Neural progenitor cell (in vitro differentiated cells): Measurements from ENCODE around the gene SSNA1. TPM values are rescaled to one million over a fixed set of nuclear protein-coding genes. Genes with fewer than 3 reads are reported as not detected.

Experiments used
- DNase-seq: peaks from one replicate; pipeline ENCODE4 v3.0.0-alpha.2; 2016; ENCODE audit warnings: low spot score
- H2AFZ ChIP-seq: fragments of 200-600 bp; sonication (generic); replicated peaks from 2 replicates; pipeline ENCODE4 v1.6.1; 2016; ENCODE audit warnings: antibody characterized with exemption
- H3F3A ChIP-seq: fragments of 200-600 bp; sonication (generic); 2 replicates; pipeline ENCODE4 v1.6.1; 2016; ENCODE audit warnings: antibody characterized with exemption, low read depth
- H3K27ac ChIP-seq: fragments of 200-600 bp; sonication (generic); 2 replicates; pipeline ENCODE4 v1.5.1; 2016; ENCODE audit warnings: mild to moderate bottlenecking
- H3K27me3 ChIP-seq: fragments of 200-600 bp; sonication (generic); 2 replicates; pipeline ENCODE4 v1.6.1; 2016; ENCODE audit warnings: mild to moderate bottlenecking, moderate library complexity
- H3K36me3 ChIP-seq: fragments of 200-600 bp; sonication (generic); 2 replicates; pipeline ENCODE4 v1.5.1; 2016
- H3K4me1 ChIP-seq: fragments of 200-600 bp; sonication (generic); 2 replicates; pipeline ENCODE4 v1.6.1; 2016; ENCODE audit warnings: mixed run types
- H3K4me2 ChIP-seq: fragments of 200-600 bp; sonication (generic); 2 replicates; pipeline ENCODE4 v1.6.1; 2016
- H3K4me3 ChIP-seq: fragments of 200-600 bp; sonication (generic); 2 replicates; pipeline ENCODE4 v1.5.1; 2016
- H3K79me2 ChIP-seq: fragments of 200-600 bp; sonication (generic); 2 replicates; pipeline ENCODE4 v1.6.1; 2016; ENCODE audit warnings: low read depth
- H3K9ac ChIP-seq: fragments of 200-600 bp; sonication (generic); 2 replicates; pipeline ENCODE4 v1.6.1; 2016
- H3K9me3 ChIP-seq: fragments of 200-600 bp; sonication (generic); 2 replicates; pipeline ENCODE4 v1.5.1; 2016; ENCODE audit warnings: low read depth
- H4K20me1 ChIP-seq: fragments of 200-600 bp; sonication (generic); 2 replicates; pipeline ENCODE4 v1.6.1; 2016; ENCODE audit warnings: low read depth
- H3K27ac Mint-ChIP-seq: 3 replicates; pipeline ENCODE4 v1.8.0; 2021; ENCODE audit warnings: mixed read lengths
- H3K27me3 Mint-ChIP-seq: 2 replicates; pipeline ENCODE4 v1.8.0; 2022; ENCODE audit warnings: low read depth, mild to moderate bottlenecking, inconsistent platforms, moderate library complexity, mixed read lengths; ENCODE audit not compliant: insufficient read depth
- H3K36me3 Mint-ChIP-seq: 3 replicates; pipeline ENCODE4 v1.8.0; 2021; ENCODE audit warnings: mixed read lengths
- H3K4me1 Mint-ChIP-seq: 3 replicates; pipeline ENCODE4 v1.8.0; 2021; ENCODE audit warnings: mixed read lengths
- H3K4me3 Mint-ChIP-seq: 3 replicates; pipeline ENCODE4 v1.8.0; 2021; ENCODE audit warnings: mild to moderate bottlenecking, moderate library complexity, mixed read lengths
- H3K9me3 Mint-ChIP-seq: 3 replicates; pipeline ENCODE4 v1.8.0; 2020; ENCODE audit warnings: mixed read lengths
- EZH2 ChIP-seq: fragments of 200-600 bp; sonication (generic); IDR thresholded peaks from 2 replicates; pipeline ENCODE4 v1.6.1; 2017; ENCODE audit warnings: antibody characterized with exemption, mild to moderate bottlenecking, moderate library complexity
- EZH2phosphoT487 ChIP-seq: fragments of 200-600 bp; sonication (generic); IDR thresholded peaks from 2 replicates; pipeline ENCODE4 v1.6.1; 2017; ENCODE audit warnings: antibody characterized with exemption
- total RNA-seq: library from RNA; depleted of rRNA; stranded (reverse); fragments of >200 nt; gene quantifications from 2 replicates; pipeline ENCODE4 v1.2.3, GENCODE V29; 2015; ENCODE audit warnings: low replicate concordance
- TF ChIP-seq, protein P1 (sequence below): fragments of 200-600 bp; sonication (generic); IDR thresholded peaks from 2 replicates; pipeline ENCODE4 v1.5.1; 2017; ENCODE audit warnings: antibody characterized with exemption, mild to moderate bottlenecking

SSNA1 gene
- total RNA-seq, 1 donor from 2014 or later: 27.9 TPM

DNA sequence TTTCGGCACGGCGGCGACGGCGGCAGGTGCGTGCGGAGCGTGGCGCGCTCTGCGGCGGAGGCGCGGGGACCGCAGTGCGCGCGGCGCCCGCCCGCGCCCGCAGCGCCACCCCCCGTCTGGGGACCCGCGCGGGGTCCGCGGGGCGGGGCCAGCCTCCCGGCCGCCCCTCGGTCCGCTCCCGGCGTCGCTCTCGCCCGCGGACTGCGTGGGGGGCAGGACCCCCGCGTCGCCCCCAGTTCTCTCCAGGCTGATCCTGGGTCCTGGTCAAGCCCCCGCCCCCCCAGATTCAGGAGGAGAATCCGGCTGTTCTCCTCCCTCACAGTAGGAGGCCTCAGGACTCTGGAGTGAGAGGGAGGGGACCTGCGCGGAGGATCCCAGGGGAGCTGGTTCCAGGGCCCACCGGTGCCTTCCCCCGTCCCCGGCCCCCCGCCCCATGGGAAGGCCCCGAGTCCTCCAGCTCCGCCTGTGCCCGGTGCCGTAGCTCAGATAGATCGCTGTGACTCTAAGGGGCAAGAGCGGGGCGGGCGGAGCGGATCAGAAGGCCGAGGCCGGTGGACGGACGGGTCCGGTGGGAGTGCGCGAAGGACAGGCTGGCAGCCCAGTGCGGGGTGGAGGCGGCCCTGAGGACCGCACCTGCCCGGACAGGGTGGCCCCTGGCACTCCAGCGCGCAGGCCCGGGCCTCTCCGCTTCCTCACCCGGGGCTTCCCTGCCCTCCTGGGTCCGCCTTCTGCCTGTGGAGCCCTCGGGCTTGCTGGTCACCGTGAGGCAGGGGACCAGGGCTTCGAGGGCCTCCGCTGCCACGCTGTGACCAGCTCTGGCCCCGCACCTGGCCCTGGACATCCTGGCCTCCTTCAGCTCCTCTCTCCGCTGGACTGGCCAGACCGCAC lies 34.0 kb downstream of the SSNA1 start, which contains the start of gene RNF208:
Gene RNF208 (minus strand): TSS at position 51 of the 888 bp plus-strand sequence. CDS start 1,028 bp downstream, outside the sequence.
- no peak within 1 kb of the TSS for H2AFZ ChIP-seq

DNA sequence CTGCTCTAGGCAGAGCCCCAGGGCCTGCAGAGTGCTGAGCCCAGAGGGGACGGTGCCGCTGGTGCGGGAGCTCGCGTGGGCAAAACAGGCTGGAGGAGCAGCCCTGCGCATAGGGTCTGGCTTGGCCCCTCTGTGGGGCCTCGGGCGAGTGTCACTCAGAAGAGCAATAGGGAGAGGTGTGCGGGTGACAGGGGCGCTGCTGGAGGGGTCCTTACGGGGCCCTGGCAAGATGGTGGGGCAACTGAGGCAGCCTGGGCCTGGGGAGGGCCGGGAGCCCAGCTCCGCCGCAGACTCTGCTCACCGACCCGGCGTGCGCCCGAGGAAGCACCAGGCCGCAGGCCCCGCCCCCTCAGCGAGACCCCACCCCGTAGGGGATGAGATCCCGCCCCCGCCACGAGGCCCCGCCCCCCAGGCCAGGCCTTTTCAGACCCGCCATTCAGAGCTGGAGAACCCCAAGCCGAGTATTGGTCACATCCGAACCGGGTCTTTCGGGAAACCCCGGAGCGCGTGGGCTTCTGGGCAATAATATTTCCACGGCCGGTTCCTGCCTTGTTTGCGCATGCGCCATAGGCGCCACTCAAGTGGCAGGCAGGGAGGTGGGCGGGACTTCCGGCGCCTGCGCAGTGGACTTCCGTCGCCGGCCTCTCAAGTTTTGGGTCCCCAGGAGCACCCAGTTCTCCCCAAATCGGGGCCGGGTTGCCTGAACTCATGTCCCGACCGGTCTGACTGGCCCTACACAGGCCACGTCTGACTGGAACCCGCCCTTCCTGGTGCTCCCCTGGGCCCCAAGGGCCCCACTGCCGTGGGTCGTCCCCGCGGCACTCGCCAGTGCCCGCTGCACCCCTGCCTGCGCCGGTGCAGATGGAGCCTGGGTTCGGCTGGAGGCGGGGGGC lies 34.8 kb downstream of the SSNA1 start:
- H2AFZ ChIP-seq: peak overlapping the region; percentile 29
- H3K4me2 ChIP-seq: peak overlapping the region; percentile 81
- Mint-ChIP-seq H3K4me3 (peak overlapping the region; percentile 87), H3K27ac (no peak overlapping the region), H3K4me1 (peaks cover 3% of the 10 kb centered on the region), H3K27me3 (peaks cover 6% of the 10 kb centered on the region), H3K36me3 (no peaks in the 10 kb centered on the region), H3K9me3 (no peaks in the 10 kb centered on the region)
- no peaks in the 10 kb centered on the region for H3K9me3 ChIP-seq
- peaks cover 12% of the 10 kb centered on the region for H3F3A ChIP-seq
- H3K36me3 ChIP-seq: no peaks in the 10 kb centered on the region
- H3K27ac ChIP-seq: no peak overlapping the region
- H3K9ac ChIP-seq: peak overlapping the region; percentile 66
- TF ChIP-seq EZH2phosphoT487: peak; percentile 3
- TF ChIP-seq, protein P1, sequence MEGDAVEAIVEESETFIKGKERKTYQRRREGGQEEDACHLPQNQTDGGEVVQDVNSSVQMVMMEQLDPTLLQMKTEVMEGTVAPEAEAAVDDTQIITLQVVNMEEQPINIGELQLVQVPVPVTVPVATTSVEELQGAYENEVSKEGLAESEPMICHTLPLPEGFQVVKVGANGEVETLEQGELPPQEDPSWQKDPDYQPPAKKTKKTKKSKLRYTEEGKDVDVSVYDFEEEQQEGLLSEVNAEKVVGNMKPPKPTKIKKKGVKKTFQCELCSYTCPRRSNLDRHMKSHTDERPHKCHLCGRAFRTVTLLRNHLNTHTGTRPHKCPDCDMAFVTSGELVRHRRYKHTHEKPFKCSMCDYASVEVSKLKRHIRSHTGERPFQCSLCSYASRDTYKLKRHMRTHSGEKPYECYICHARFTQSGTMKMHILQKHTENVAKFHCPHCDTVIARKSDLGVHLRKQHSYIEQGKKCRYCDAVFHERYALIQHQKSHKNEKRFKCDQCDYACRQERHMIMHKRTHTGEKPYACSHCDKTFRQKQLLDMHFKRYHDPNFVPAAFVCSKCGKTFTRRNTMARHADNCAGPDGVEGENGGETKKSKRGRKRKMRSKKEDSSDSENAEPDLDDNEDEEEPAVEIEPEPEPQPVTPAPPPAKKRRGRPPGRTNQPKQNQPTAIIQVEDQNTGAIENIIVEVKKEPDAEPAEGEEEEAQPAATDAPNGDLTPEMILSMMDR: no peak
- TF ChIP-seq EZH2: peak; percentile 62
- no peaks in the 10 kb centered on the region for H3K79me2 ChIP-seq
- peak overlapping the region; percentile 65 for H3K4me3 ChIP-seq
- peaks cover 13% of the 10 kb centered on the region for H3K4me1 ChIP-seq
- H3K27me3 ChIP-seq: peaks cover 25% of the 10 kb centered on the region
- peak; percentile 98 for DNase-seq
- no peaks in the 10 kb centered on the region for H4K20me1 ChIP-seq

More for the DNA sequence above, 34.0 kb downstream of the SSNA1 start, which contains the start of gene RNF208:
- H3K4me1 ChIP-seq: peaks cover 13% of the 10 kb centered on the region
- Mint-ChIP-seq H3K4me1 (no peaks in the 10 kb centered on the region), H3K4me3 (peak within 1 kb of the TSS; percentile 87), H3K36me3 (no peaks in the 10 kb centered on the region), H3K9me3 (no peaks in the 10 kb centered on the region), H3K27ac (no peak within 1 kb of the TSS), H3K27me3 (peaks cover 3% of the 10 kb centered on the region)
- H3K27ac ChIP-seq: no peak within 1 kb of the TSS
- peak within 1 kb of the TSS; percentile 65 for H3K4me3 ChIP-seq
- no peaks in the 10 kb centered on the region for H3K36me3 ChIP-seq
- no peak within 1 kb of the TSS for H3K9ac ChIP-seq
- H3K79me2 ChIP-seq: no peaks in the 10 kb centered on the region
- peak within 1 kb of the TSS; percentile 92 for H3K4me2 ChIP-seq
- H3K9me3 ChIP-seq: no peaks in the 10 kb centered on the region
- DNase-seq: peak; percentile 61
- H4K20me1 ChIP-seq: peaks cover 6% of the 10 kb centered on the region
- peaks cover 25% of the 10 kb centered on the region for H3K27me3 ChIP-seq
- H3F3A ChIP-seq: peaks cover 12% of the 10 kb centered on the region
- TF ChIP-seq EZH2phosphoT487 (peak; percentile 38), EZH2 (peak; percentile 58)
- TF ChIP-seq, protein P1: no peak

DNA sequence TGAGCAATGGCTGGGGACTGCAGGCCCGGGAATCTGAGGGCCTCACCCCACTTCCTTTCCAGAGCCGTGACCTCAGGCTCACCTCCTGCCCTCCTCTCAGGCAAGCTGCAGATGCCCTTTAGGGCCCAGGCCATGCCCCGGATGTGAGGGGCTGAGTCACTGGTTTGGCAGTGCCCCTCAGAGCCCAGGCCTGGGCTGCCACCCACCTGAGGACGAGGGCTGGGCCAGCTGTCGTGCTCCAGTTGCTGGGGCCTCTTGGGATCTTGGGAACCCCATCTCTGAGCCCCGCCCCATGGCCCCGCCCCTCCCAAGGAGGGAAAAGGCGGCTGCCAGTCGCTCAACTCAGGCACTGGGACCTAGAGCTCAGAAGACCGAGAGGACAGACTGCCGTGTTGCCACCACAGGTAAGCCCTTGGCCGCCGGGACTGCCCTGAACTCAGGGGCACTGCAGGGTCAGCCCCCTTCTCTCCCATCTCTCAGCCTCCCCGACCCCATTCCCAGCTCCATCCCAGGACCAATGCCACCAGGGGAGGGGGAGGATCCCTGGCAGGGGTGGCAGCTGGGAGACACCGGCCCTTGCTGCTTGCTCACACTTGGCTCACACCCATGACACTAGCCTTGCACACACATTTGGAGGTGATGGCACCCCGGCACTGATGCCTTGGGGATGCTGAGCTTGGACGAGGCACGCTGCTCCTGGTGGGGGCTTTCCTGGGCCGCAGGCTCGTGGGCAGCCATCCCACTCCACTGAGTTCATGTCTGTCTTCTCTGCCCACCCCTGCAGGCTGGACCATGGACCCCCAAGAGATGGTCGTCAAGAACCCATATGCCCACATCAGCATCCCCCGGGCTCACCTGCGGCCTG lies 36.6 kb downstream of the SSNA1 start, which contains the start of gene CYSRT1:
Gene CYSRT1 (plus strand): TSS at position 345 of the 865 bp plus-strand sequence. CDS start 448 bp downstream, at position 793.
- Histone ChIP-seq H3K27ac (no peak within 1 kb of the TSS), H2AFZ (no peak within 1 kb of the TSS), H3K9me3 (no peaks in the 10 kb centered on the region), H4K20me1 (no peaks in the 10 kb centered on the region), H3K4me1 (peaks cover 13% of the 10 kb centered on the region), H3K79me2 (no peaks in the 10 kb centered on the region), H3K4me2 (peak within 1 kb of the TSS; percentile 81), H3K9ac (peak within 1 kb of the TSS; percentile 66), H3K27me3 (peaks cover 25% of the 10 kb centered on the region), H3K36me3 (no peaks in the 10 kb centered on the region), H3K4me3 (peak within 1 kb of the TSS; percentile 65), H3F3A (peaks cover 12% of the 10 kb centered on the region)
- no peaks in the 10 kb centered on the region for H3K9me3 Mint-ChIP-seq
- no peak within 1 kb of the TSS for H3K27ac Mint-ChIP-seq
- H3K4me1 Mint-ChIP-seq: peaks cover 3% of the 10 kb centered on the region
- peak within 1 kb of the TSS; percentile 87 for H3K4me3 Mint-ChIP-seq
- no peaks in the 10 kb centered on the region for H3K36me3 Mint-ChIP-seq
- DNase-seq: no peak
- no peak for TF ChIP-seq EZH2phosphoT487
- TF ChIP-seq, protein P1: no peak
- TF ChIP-seq EZH2: no peak
- H3K27me3 Mint-ChIP-seq: peaks cover 6% of the 10 kb centered on the region
